H9 (cell line): ENCODE data around the gene NCK1. TPM values are rescaled to one million over a fixed set of nuclear protein-coding genes. Genes with fewer than 3 reads are reported as not detected.
A peak's percentile ranks its signal among the peaks of the same experiment; 100 is the strongest.

Experiments used
- DNase-seq: peaks from one replicate; pipeline ENCODE4 v3.0.0-alpha.2; 2017
- H2AFZ ChIP-seq: one replicate; pipeline ENCODE4 v1.6.1; 2013; ENCODE audit warnings: mild to moderate bottlenecking, low read length, control low read depth, moderate library complexity
- H2AK5ac ChIP-seq: 2 replicates; pipeline ENCODE4 v1.6.1; 2013; ENCODE audit warnings: low read length, control low read depth, mixed read lengths; ENCODE audit not compliant: insufficient read length
- H2BK120ac ChIP-seq: one replicate; pipeline ENCODE4 v1.6.1; 2013; ENCODE audit warnings: low read depth, mild to moderate bottlenecking, low read length, control low read depth, inconsistent platforms; ENCODE audit not compliant: poor library complexity, severe bottlenecking
- H2BK12ac ChIP-seq: 2 replicates; pipeline ENCODE4 v1.6.1; 2013; ENCODE audit warnings: low read length, control low read depth, mixed read lengths, low read depth; ENCODE audit not compliant: insufficient read length
- H2BK15ac ChIP-seq: 2 replicates; pipeline ENCODE4 v1.6.1; 2013; ENCODE audit warnings: low read depth, low read length, control low read depth
- H2BK20ac ChIP-seq: one replicate; pipeline ENCODE4 v1.6.1; 2013; ENCODE audit warnings: low read depth, mild to moderate bottlenecking, low read length, control low read depth, inconsistent platforms; ENCODE audit not compliant: poor library complexity, severe bottlenecking
- H2BK5ac ChIP-seq: 2 replicates; pipeline ENCODE4 v1.6.1; 2013; ENCODE audit warnings: low read length, control low read depth, mixed read lengths; ENCODE audit not compliant: insufficient read length
- H3K14ac ChIP-seq: 2 replicates; pipeline ENCODE4 v1.6.1; 2013; ENCODE audit warnings: low read length, control low read depth; ENCODE audit not compliant: insufficient read depth
- H3K18ac ChIP-seq: 2 replicates; pipeline ENCODE4 v1.6.1; 2013; ENCODE audit warnings: low read depth, mild to moderate bottlenecking, mixed read lengths, low read length, control low read depth; ENCODE audit not compliant: insufficient read length
- H3K23ac ChIP-seq: 2 replicates; pipeline ENCODE4 v1.6.1; 2013; ENCODE audit warnings: low read length, control low read depth, mixed read lengths, low read depth; ENCODE audit not compliant: insufficient read length
- H3K23me2 ChIP-seq: 2 replicates; pipeline ENCODE4 v1.6.1; 2013; ENCODE audit warnings: low read depth, mild to moderate bottlenecking, mixed read lengths, low read length, control low read depth; ENCODE audit not compliant: insufficient read length, poor library complexity, severe bottlenecking
- H3K27ac ChIP-seq: 2 replicates; pipeline ENCODE4 v1.5.1; 2013; ENCODE audit warnings: low read length, control low read depth, mixed read lengths, low read depth; ENCODE audit not compliant: insufficient read length
- H3K27me3 ChIP-seq: 2 replicates; pipeline ENCODE4 v1.6.1; 2013; ENCODE audit warnings: low read length, control low read depth, inconsistent platforms; ENCODE audit not compliant: insufficient read depth
- H3K4ac ChIP-seq: 2 replicates; pipeline ENCODE4 v1.6.1; 2013; ENCODE audit warnings: low read depth, mild to moderate bottlenecking, control low read depth, inconsistent platforms, low read length, moderate library complexity
- H3K4me1 ChIP-seq: 2 replicates; pipeline ENCODE4 v1.6.1; 2013; ENCODE audit warnings: low read length, control low read depth, inconsistent platforms; ENCODE audit not compliant: insufficient read depth
- H3K4me2 ChIP-seq: 2 replicates; pipeline ENCODE4 v1.6.1; 2013; ENCODE audit warnings: low read length, control low read depth, mixed read lengths; ENCODE audit not compliant: insufficient read length, insufficient read depth
- H3K56ac ChIP-seq: 2 replicates; pipeline ENCODE4 v1.6.1; 2013; ENCODE audit warnings: low read depth, mild to moderate bottlenecking, mixed read lengths, low read length, control low read depth; ENCODE audit not compliant: insufficient read length
- H3K79me1 ChIP-seq: 2 replicates; pipeline ENCODE4 v1.6.1; 2013; ENCODE audit warnings: low read depth, mild to moderate bottlenecking, moderate library complexity, low read length, control low read depth, inconsistent platforms; ENCODE audit not compliant: insufficient read depth, poor library complexity, severe bottlenecking
- H3K79me2 ChIP-seq: 2 replicates; pipeline ENCODE4 v1.6.1; 2013; ENCODE audit warnings: low read length, control low read depth, inconsistent platforms; ENCODE audit not compliant: insufficient read depth
- H3K9ac ChIP-seq: 2 replicates; pipeline ENCODE4 v1.6.1; 2013; ENCODE audit warnings: low read length, control low read depth, mixed read lengths; ENCODE audit not compliant: insufficient read length; ENCODE audit errors: extremely low read depth
- H3K9me3 ChIP-seq: one replicate; pipeline ENCODE4 v1.6.1; 2013; ENCODE audit warnings: low read depth, low read length, inconsistent platforms; ENCODE audit not compliant: control insufficient read depth
- H3T11ph ChIP-seq: one replicate; pipeline ENCODE4 v1.6.1; 2013; ENCODE audit warnings: mild to moderate bottlenecking, low read length, control low read depth, inconsistent platforms
- H4K20me1 ChIP-seq: one replicate; pipeline ENCODE4 v1.6.1; 2013; ENCODE audit not compliant: control insufficient read depth, insufficient read length, insufficient read depth
- H4K5ac ChIP-seq: 2 replicates; pipeline ENCODE4 v1.6.1; 2013; ENCODE audit warnings: low read depth, mild to moderate bottlenecking, mixed read lengths, low read length, control low read depth; ENCODE audit not compliant: insufficient read length
- H4K8ac ChIP-seq: replicated peaks from 2 replicates; pipeline ENCODE4 v1.6.1; 2013; ENCODE audit warnings: low read length, control low read depth, mixed read lengths, low read depth; ENCODE audit not compliant: insufficient read length
- H4K91ac ChIP-seq: 2 replicates; pipeline ENCODE4 v1.6.1; 2013; ENCODE audit warnings: low read depth, mild to moderate bottlenecking, moderate library complexity, mixed read lengths, low read length, control low read depth; ENCODE audit not compliant: insufficient read length
- H3K27ac Mint-ChIP-seq, 3 experiments: 2 replicates in 2 of 3; 3 replicates in 1 of 3; pipeline ENCODE4 v1.8.0; 2020 to 2021; ENCODE audit warnings: mixed read lengths in 3 of 3, mild to moderate bottlenecking in 1 of 3, moderate library complexity in 1 of 3
- H3K27me3 Mint-ChIP-seq: 2 replicates; pipeline ENCODE4 v1.8.0; 2021; ENCODE audit warnings: low read depth, mild to moderate bottlenecking, moderate library complexity, mixed read lengths
- H3K36me3 Mint-ChIP-seq, 3 experiments: 2 replicates in 2 of 3; 3 replicates in 1 of 3; pipeline ENCODE4 v1.8.0; 2020 to 2021; ENCODE audit warnings: low read depth in 3 of 3, mixed read lengths in 3 of 3; ENCODE audit not compliant: insufficient read depth in 1 of 3
- H3K4me1 Mint-ChIP-seq, 2 experiments: 2 replicates each; pipeline ENCODE4 v1.8.0; 2020; ENCODE audit warnings: mixed read lengths in 2 of 2
- H3K4me3 Mint-ChIP-seq, 2 experiments: 2 replicates in 1 of 2; 3 replicates in 1 of 2; pipeline ENCODE4 v1.8.0; 2020 to 2021; ENCODE audit warnings: mild to moderate bottlenecking in 2 of 2, mixed read lengths in 2 of 2, moderate library complexity in 1 of 2
- H3K9me3 Mint-ChIP-seq, 2 experiments: 2 replicates in 1 of 2; 3 replicates in 1 of 2; pipeline ENCODE4 v1.8.0; 2020; ENCODE audit warnings: mild to moderate bottlenecking in 2 of 2, mixed read lengths in 2 of 2, moderate library complexity in 1 of 2
- WGBS: extraction: QIAGEN DNeasy Blood & Tissue Kit; methylation state at CpG from one replicate; pipeline ENCODE4 v1.1.7; 2013; ENCODE audit warnings: missing lambda C conversion rate, low lambda C conversion rate, mixed read lengths; ENCODE audit not compliant: insufficient read length; ENCODE audit errors: extremely low coverage; 5-methylcytosine and 5-hydroxymethylcytosine counted together
- long read RNA-seq: library from polyadenylated mRNA; unstranded; transcript quantifications from one replicate; pipeline ENCODE4 v2.0.0, GENCODE V29; 2020
- total RNA-seq: library from RNA; stranded (reverse); gene quantifications from 2 replicates; pipeline ENCODE4 v1.2.1, GENCODE V29; 2021
- TF ChIP-seq, protein P1 (sequence below): fragments of 200-600 bp; sonication (generic); conservative IDR thresholded peaks from 3 replicates; pipeline ENCODE4 v1.8.0; 2021; ENCODE audit warnings: antibody characterized with exemption, mild to moderate bottlenecking

NCK1 gene
- total RNA-seq: 26.4 and 27.5 TPM in 2 replicates
- long read RNA-seq, transcript NCK1-201 (4 exons, 1,937 nt): major isoform, 96 of 141 reads
- long read RNA-seq, transcript NCK1-207 (4 exons, 1,971 nt): minor isoform, 27 of 141 reads
- long read RNA-seq, partial matches to known transcripts: 4 of 141 reads
- long read RNA-seq, other reads (novel, unspliced or antisense): 14 of 141 reads

DNA sequence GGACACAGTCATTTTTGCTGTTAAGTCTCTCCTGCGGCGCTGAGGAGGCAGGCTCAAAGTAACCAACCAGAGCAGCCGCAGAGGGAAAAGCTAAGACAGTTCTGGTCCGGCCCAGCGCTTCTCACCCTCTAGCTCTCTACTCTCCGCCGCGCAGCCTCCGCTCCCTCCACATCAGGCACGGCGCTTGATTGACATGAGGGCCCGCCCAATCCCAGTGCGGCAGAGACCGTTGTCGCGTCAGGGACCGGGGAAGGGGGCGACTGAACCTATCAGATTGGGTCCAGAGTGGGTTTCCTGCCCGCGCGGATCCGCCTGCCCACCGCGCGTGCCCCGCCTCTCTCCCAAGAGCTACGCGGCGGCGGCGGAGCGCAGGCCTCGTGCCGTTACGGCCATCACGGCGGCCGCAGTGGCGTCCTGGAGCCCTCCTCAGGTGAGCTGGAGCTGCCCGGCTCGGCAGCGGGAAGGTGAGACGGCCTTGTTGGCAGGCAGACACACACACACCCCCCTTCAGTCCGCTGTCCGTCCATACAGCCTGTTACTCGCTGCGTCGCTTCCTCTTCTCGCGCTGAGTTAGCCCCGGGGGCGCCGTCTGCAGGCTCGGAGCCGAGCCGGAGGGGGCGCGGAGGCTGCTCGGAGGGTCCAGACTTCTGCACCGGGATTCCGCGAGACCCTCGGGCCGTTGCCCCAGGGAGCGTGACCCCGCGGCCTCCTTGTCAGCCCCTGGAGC lies at the start of gene NCK1:
Gene NCK1 (plus strand): TSS at position 319 of the 727 bp plus-strand sequence. CDS start 65,794 bp downstream, outside the sequence.
- Histone ChIP-seq H3K79me1 (no peaks in the 10 kb centered on the region), H3K9ac (peak within 1 kb of the TSS; percentile 77), H3K27ac (no peak within 1 kb of the TSS), H3K56ac (no peak within 1 kb of the TSS), H4K91ac (no peak within 1 kb of the TSS), H2BK120ac (no peak within 1 kb of the TSS), H2BK5ac (no peak within 1 kb of the TSS), H3K14ac (peak within 1 kb of the TSS; percentile 30), H4K8ac (no peak within 1 kb of the TSS), H3K23ac (no peak within 1 kb of the TSS), H3K4me1 (peaks cover 2% of the 10 kb centered on the region; the same call in 1 of the 2 replicates), H2BK15ac (no peak within 1 kb of the TSS), H2AK5ac (no peak within 1 kb of the TSS), H3K18ac (peak within 1 kb of the TSS; percentile 30), H3K23me2 (peaks cover 14% of the 10 kb centered on the region), H3T11ph (no peak within 1 kb of the TSS), H3K9me3 (no peaks in the 10 kb centered on the region), H3K27me3 (no peaks in the 10 kb centered on the region), H3K4ac (no peak within 1 kb of the TSS), H3K79me2 (peaks cover 5% of the 10 kb centered on the region; the same call in 1 of the 2 replicates), H2AFZ (no peak within 1 kb of the TSS), H2BK20ac (no peak within 1 kb of the TSS), H4K20me1 (no peaks in the 10 kb centered on the region), H2BK12ac (no peak within 1 kb of the TSS), H4K5ac (no peak within 1 kb of the TSS), H3K4me2 (peak within 1 kb of the TSS; percentile 81)
- peaks cover 3 to 16% (median 7%) of the 10 kb centered on the region in 3 experiments; a peak in 4 of 7 replicates for H3K36me3 Mint-ChIP-seq
- TF ChIP-seq, protein P1, sequence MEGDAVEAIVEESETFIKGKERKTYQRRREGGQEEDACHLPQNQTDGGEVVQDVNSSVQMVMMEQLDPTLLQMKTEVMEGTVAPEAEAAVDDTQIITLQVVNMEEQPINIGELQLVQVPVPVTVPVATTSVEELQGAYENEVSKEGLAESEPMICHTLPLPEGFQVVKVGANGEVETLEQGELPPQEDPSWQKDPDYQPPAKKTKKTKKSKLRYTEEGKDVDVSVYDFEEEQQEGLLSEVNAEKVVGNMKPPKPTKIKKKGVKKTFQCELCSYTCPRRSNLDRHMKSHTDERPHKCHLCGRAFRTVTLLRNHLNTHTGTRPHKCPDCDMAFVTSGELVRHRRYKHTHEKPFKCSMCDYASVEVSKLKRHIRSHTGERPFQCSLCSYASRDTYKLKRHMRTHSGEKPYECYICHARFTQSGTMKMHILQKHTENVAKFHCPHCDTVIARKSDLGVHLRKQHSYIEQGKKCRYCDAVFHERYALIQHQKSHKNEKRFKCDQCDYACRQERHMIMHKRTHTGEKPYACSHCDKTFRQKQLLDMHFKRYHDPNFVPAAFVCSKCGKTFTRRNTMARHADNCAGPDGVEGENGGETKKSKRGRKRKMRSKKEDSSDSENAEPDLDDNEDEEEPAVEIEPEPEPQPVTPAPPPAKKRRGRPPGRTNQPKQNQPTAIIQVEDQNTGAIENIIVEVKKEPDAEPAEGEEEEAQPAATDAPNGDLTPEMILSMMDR: 0 out of 3 replicates have a peak, but pooled peaks have one; percentile 31
- peak; percentile 98 for DNase-seq
- WGBS: no CpG with 5 or more reads among the region's 67 CpGs
- H3K9me3 Mint-ChIP-seq: no peaks in the 10 kb centered on the region
- peaks cover 29 to 41% of the 10 kb centered on the region in 2 experiments for H3K4me1 Mint-ChIP-seq
- H3K4me3 Mint-ChIP-seq: peak within 1 kb of the TSS; percentile 86 to 96
- H3K27ac Mint-ChIP-seq: peak within 1 kb of the TSS; percentile 93 to 97 (median 96)
- H3K27me3 Mint-ChIP-seq: no peaks in the 10 kb centered on the region
